Measurements from ENCODE around the gene CSTF3.

DNA sequence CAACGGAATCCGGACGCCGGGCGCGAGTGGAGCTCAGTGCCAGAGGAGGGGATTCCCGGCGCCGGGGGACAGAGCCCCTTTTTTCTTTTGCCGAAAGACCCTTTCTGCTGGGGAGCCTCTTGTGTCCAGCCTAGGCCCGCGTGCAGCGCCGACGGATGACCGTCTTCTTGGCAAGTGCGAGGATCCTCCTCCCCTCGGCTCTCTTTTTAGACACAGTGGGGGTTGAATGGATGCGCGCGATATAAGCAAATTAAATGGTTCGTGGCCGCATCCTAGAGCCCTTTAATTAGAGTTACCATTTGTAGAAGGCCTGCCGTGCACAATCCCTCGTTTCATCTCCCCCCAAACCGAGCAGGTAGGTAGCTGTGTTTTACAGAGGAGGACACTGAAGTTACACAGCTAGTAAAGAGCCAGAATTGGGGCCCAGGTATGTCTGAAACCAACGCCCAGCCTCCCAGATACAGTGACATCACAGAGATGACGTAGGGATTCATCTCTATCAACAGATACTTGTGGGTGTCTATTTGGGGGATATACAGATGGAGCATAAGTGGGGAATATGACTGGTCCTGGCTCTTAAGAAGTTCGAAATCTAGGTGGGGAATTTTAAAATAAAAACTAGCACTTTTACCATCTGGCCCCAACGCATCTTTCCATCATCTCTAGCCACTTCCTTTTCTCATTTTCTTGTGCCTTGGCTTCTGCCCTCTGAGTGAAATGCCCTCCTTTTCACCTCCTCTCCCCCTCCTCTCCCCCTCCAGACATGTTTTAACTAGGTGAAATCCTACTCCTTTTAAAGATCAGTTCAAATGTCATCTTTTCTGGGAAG lies 121.0 kb downstream of the CSTF3 start:
- TF ChIP-seq CTCF (IDR thresholded peaks at IDR 0.05) (no peak), POLR2A (IDR thresholded peaks at IDR 0.05) (no peak)

Data from tibial nerve (tissue), 3 donors.